NCI-H446 (cell line): Measurements from ENCODE around the gene CLEC4D.
A peak's percentile ranks its signal among the peaks of the same experiment; 100 is the strongest.
"Not testable (repeated sequence)": the region's sequence is repeated elsewhere in the genome, so short reads cannot be mapped to it uniquely, and the experiment has no call there.

Experiments used
- DNase-seq, 2 experiments: peaks; one replicate each; lab custom pipeline; 2025; lab: John Stamatoyannopoulos, UW

CLEC4D gene

GRCh38 chr12:8537820-8538219 lies 24.5 kb downstream of the CLEC4D start:
- DNase-seq: not testable (repeated sequence)

- not testable (repeated sequence) for DNase-seq
Observed at GRCh38 chr12:8540831-8541230, 27.5 kb downstream of the CLEC4D start, which contains the start of gene CLEC4E. Gene CLEC4E (minus strand): TSS chr12:8540905. CDS start chr12:8540797, 108 bp downstream.

- no peak for DNase-seq
Observed at GRCh38 chr12:8541562-8541961, 28.3 kb downstream of the CLEC4D start.

- DNase-seq: peak in 1 of 2 experiments; percentile 63
Observed at GRCh38 chr12:8544295-8544694, 31.0 kb downstream of the CLEC4D start.

GRCh38 chr12:8546591-8546990 lies 33.3 kb downstream of the CLEC4D start:
- no peak for DNase-seq

GRCh38 chr12:8547645-8548044 lies 34.3 kb downstream of the CLEC4D start:
- DNase-seq: no peak

GRCh38 chr12:8548192-8548591 lies 34.9 kb downstream of the CLEC4D start:
- DNase-seq: no peak

GRCh38 chr12:8549381-8549780 lies 36.1 kb downstream of the CLEC4D start:
- DNase-seq: no peak

- DNase-seq: no peak
Observed at GRCh38 chr12:8553088-8553627, 39.9 kb downstream of the CLEC4D start.

- DNase-seq: no peak
Observed at GRCh38 chr12:8554451-8555195, 41.3 kb downstream of the CLEC4D start.

GRCh38 chr12:8556531-8557097 lies 43.3 kb downstream of the CLEC4D start:
- DNase-seq: no peak

- no peak for DNase-seq
Observed at GRCh38 chr12:8559676-8560075, 46.4 kb downstream of the CLEC4D start.

GRCh38 chr12:8561011-8561410 lies 47.7 kb downstream of the CLEC4D start:
- no peak for DNase-seq

- DNase-seq: no peak
Observed at GRCh38 chr12:8562310-8562709, 49.0 kb downstream of the CLEC4D start.

GRCh38 chr12:8563356-8563755 lies 50.1 kb downstream of the CLEC4D start:
- DNase-seq: no peak

GRCh38 chr12:8564656-8565055 lies 51.4 kb downstream of the CLEC4D start:
- DNase-seq: no peak

- DNase-seq: not testable (repeated sequence)
Observed at GRCh38 chr12:8566052-8566451, 52.7 kb downstream of the CLEC4D start.

- DNase-seq: no peak
Observed at GRCh38 chr12:8566525-8566924, 53.2 kb downstream of the CLEC4D start.
